ENCODE data around the gene RAB1A.

GRCh38 chr2:65093211-65093610, 36.7 kb downstream of the RAB1A start:
- TF ChIP-seq SNAPC5 (CRISPR knock-in tag; IDR thresholded peaks at IDR 0.05) (no peak), CTCF (IDR thresholded peaks at IDR 0.05 in 2 of 3, conservative IDR thresholded peaks at IDR 0.05 in 1 of 3; ENCODE audit: insufficient read depth in 2 of 3, low read depth in 1 of 3, low read length in 3 of 3) (no peak), CBX8 (IDR thresholded peaks at IDR 0.05; ENCODE audit: borderline replicate concordance, extremely low read depth, low read depth, low read length, poor library complexity, severe bottlenecking) (no peak), MAFG (tag; conservative IDR thresholded peaks at IDR 0.05) (no peak), TAF7 (tag; IDR thresholded peaks at IDR 0.05) (no peak), YY1 (IDR thresholded peaks at IDR 0.05; ENCODE audit: borderline replicate concordance in 1 of 3, control insufficient read depth in 1 of 3, extremely low read depth in 1 of 3, insufficient read depth in 3 of 3, insufficient read length in 1 of 3, insufficient replicate concordance in 2 of 3, low read depth in 1 of 3, low read length in 2 of 3) (no peak), ZKSCAN3 (CRISPR knock-in tag; IDR thresholded peaks at IDR 0.05) (no peak), EWSR1 (IDR thresholded peaks at IDR 0.05; ENCODE audit: borderline replicate concordance, low read depth, partially characterized antibody) (no peak), TGIF2 (CRISPR knock-in tag; IDR thresholded peaks at IDR 0.05) (no peak), POLR2A (conservative IDR thresholded peaks at IDR 0.05) (no peak), SREBF2 (CRISPR knock-in tag; IDR thresholded peaks at IDR 0.05) (no peak), SAFB2 (IDR thresholded peaks at IDR 0.05; ENCODE audit: borderline replicate concordance, low read depth, low read length, severe bottlenecking) (no peak), EP300 (IDR thresholded peaks at IDR 0.05; ENCODE audit: low read length) (no peak), MAFK (IDR thresholded peaks at IDR 0.05; ENCODE audit: low read length) (no peak)

Data from K562 (cell line).